Esophagus (tissue), 2 donors: ENCODE measurements around the gene SAP130. TPM values are rescaled to one million over a fixed set of nuclear protein-coding genes. Genes with fewer than 3 reads are reported as not detected.

Experiments used
- polyA plus RNA-seq, 2 donors: library from polyadenylated mRNA; stranded (reverse); fragments of 200-250 nt; gene quantifications; one replicate each; pipeline ENCODE4 v1.2.3, GENCODE V29; 2013
- donor health status: healthy with polysubstance abuse.
- donor health status: Bipolar disorder and iron deficiency.

The SAP130 gene
- polyA plus RNA-seq, 2 donors: 6.3 to 7.3 TPM

Other genes with a start within 250 kb of the SAP130 start
- gene WDR33, start 216.9 kb downstream of the SAP130 start, polyA plus RNA-seq: 10 to 100 TPM; 10.6 to 12.2 TPM
- 10 to 100 TPM in 1 of 2 donors, 1 to 10 TPM in 1; 6.8 to 10.2 TPM for gene POLR2D, start 169.9 kb downstream of the SAP130 start, polyA plus RNA-seq
- gene AMMECR1L, start 142.1 kb downstream of the SAP130 start, polyA plus RNA-seq: 1 to 10 TPM; 5.4 to 5.8 TPM
- 1 to 10 TPM; 4.2 to 6.0 TPM for gene UGGT1, start 63.1 kb upstream of the SAP130 start, polyA plus RNA-seq